Tibial nerve (tissue), 4 donors: Measurements from ENCODE around the gene PTPRR. TPM values are rescaled to one million over a fixed set of nuclear protein-coding genes. Genes with fewer than 3 reads are reported as not detected.

ENCODE experiments used
- DNase-seq, 2 donors: peaks; one replicate each; pipeline ENCODE4 v3.0.0-alpha.2; 2019; ENCODE audit warnings: low spot score in 2 of 2
- H3K27ac ChIP-seq, 4 donors: fragments of 200-600 bp; sonication (generic) in 3 of 4; one replicate each; pipeline ENCODE4 v1.5.1; 2017 to 2019; ENCODE audit warnings: mild to moderate bottlenecking in 1 of 4
- H3K27me3 ChIP-seq, 2 donors: fragments of 200-600 bp; sonication (generic) in 1 of 2; one replicate each; pipeline versions ENCODE4 v1.5.1 to v1.6.0; 2017 to 2019
- H3K36me3 ChIP-seq, 3 donors: fragments of 200-600 bp; sonication (generic); one replicate each; pipeline ENCODE4 v1.5.1; 2018 to 2019
- H3K4me1 ChIP-seq, 4 donors: fragments of 200-600 bp; sonication (generic) in 3 of 4; one replicate each; pipeline ENCODE4 v1.5.1; 2017 to 2019
- H3K4me3 ChIP-seq, 4 donors: fragments of 200-600 bp; sonication (generic) in 3 of 4; one replicate each; pipeline ENCODE4 v1.5.1; 2017 to 2019; ENCODE audit warnings: mild to moderate bottlenecking in 1 of 4, moderate library complexity in 1 of 4
- H3K9me3 ChIP-seq, 4 donors: fragments of 200-600 bp; sonication (generic) in 3 of 4; one replicate each; pipeline ENCODE4 v1.5.1; 2017 to 2019
- CTCF ChIP-seq, 5 experiments: fragments of 200-600 bp in 3 of 5; fragments of 450-650 bp in 2 of 5; sonication (generic) in 3 of 5; IDR thresholded peaks; one replicate each; pipeline ENCODE4 v1.5.1; 2016 to 2019; ENCODE audit warnings: antibody characterized with exemption in 5 of 5, mild to moderate bottlenecking in 3 of 5, moderate library complexity in 2 of 5
- EP300 ChIP-seq, 2 donors: sonication (generic); formaldehyde crosslinking; IDR thresholded peaks; one replicate each; pipeline ENCODE4 v1.6.1; 2017; ENCODE audit warnings: antibody characterized with exemption in 2 of 2, mild to moderate bottlenecking in 1 of 2
- POLR2A ChIP-seq, 2 donors: fragments of 450-650 bp; IDR thresholded peaks; one replicate each; pipeline ENCODE4 v1.6.1; 2017; ENCODE audit warnings: antibody characterized with exemption in 2 of 2, mild to moderate bottlenecking in 2 of 2, moderate library complexity in 2 of 2
- WGBS, 2 donors: methylation state at CpG; one replicate each; pipeline ENCODE4 v1.1.5; 2018; 5-methylcytosine and 5-hydroxymethylcytosine counted together
- total RNA-seq, 4 donors: library from RNA; depleted of rRNA; stranded (reverse); fragments of >200 nt; gene quantifications; one replicate each; pipeline ENCODE4 v1.1.0, GENCODE V29; 2016

PTPRR gene
- total RNA-seq, 4 donors from 2014 or later = not detected

DNA sequence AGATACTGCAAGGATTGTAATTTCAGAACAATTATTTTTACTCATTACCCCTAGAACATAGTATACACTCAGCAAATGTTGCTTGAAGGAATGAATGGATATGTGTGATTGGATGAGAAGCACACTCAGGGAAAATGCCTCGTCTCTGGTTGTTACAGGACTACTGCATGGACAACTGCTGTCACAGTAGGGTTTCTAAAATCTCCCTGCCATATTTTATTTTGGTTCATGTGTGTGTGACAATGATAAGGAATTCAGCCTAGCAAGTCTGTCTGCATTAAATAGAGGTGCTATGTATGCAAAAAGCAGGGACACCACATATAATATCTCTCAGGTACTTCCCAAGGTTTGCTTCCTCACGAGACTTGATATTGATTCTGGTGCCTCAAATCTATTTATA lies 1.4 kb downstream of the PTPRR start:
- Histone ChIP-seq H3K27me3 (peaks cover 0 to 23% of the 10 kb centered on the region in 2 donors), H3K4me3 (no peak overlapping the region), H3K36me3 (no peaks in the 10 kb centered on the region), H3K4me1 (peaks cover 0 to 16% (median 0%) of the 10 kb centered on the region in 4 donors), H3K9me3 (no peaks in the 10 kb centered on the region), H3K27ac (no peak overlapping the region)
- TF ChIP-seq POLR2A (IDR thresholded peaks at IDR 0.05) (no peak), CTCF (IDR thresholded peaks at IDR 0.05) (no peak), EP300 (IDR thresholded peaks at IDR 0.05) (no peak)
- 73 to 81% methylated on average over 2 of the region's 2 CpGs for WGBS, 2 donors
- no peak for DNase-seq

DNA sequence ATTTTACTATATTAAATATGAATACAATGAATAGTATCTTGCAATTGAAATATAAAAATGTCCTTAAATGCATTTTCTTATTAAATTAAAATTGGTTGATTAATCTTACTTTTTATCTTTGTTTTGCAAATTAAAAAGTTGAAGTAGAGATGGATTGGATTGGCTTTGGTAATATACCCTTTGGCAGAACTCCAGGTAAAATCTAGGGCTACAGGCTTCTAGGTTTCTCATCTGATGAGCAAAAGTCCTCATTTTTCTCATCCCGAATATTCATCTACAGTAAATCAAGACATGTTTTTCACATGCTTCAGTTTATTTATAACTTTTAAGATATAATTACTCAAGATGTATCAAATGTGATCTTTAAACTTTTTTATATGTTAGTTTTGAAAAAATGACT lies 2.2 kb downstream of the PTPRR start:
- WGBS, 2 donors = 89 to 91% methylated on average over 1 of the region's 1 CpG
- Histone ChIP-seq H3K36me3 (no peaks in the 10 kb centered on the region), H3K4me1 (peaks cover 0 to 16% (median 0%) of the 10 kb centered on the region in 4 donors), H3K27me3 (peaks cover 0 to 23% of the 10 kb centered on the region in 2 donors), H3K4me3 (no peak overlapping the region), H3K9me3 (no peaks in the 10 kb centered on the region), H3K27ac (no peak overlapping the region)
- TF ChIP-seq POLR2A (IDR thresholded peaks at IDR 0.05) = no peak
- no peak for TF ChIP-seq CTCF (IDR thresholded peaks at IDR 0.05)
- TF ChIP-seq EP300 (IDR thresholded peaks at IDR 0.05) = no peak
- no peak for DNase-seq

- no peaks in the 10 kb centered on the region for H3K4me1 ChIP-seq
- no peak for DNase-seq
- no peaks in the 10 kb centered on the region for H3K27me3 ChIP-seq
- 59 to 65% methylated on average over 1 of the region's 1 CpG for WGBS, 2 donors
- TF ChIP-seq EP300 (IDR thresholded peaks at IDR 0.05) (no peak), POLR2A (IDR thresholded peaks at IDR 0.05) (no peak), CTCF (IDR thresholded peaks at IDR 0.05) (no peak)
- H3K27ac ChIP-seq = no peak overlapping the region
- H3K4me3 ChIP-seq = no peak overlapping the region
- no peaks in the 10 kb centered on the region for H3K9me3 ChIP-seq
- H3K36me3 ChIP-seq = no peaks in the 10 kb centered on the region
These were observed 9.9 kb downstream of the PTPRR start for GRCh38 chr12:70910666-70911065.

DNA sequence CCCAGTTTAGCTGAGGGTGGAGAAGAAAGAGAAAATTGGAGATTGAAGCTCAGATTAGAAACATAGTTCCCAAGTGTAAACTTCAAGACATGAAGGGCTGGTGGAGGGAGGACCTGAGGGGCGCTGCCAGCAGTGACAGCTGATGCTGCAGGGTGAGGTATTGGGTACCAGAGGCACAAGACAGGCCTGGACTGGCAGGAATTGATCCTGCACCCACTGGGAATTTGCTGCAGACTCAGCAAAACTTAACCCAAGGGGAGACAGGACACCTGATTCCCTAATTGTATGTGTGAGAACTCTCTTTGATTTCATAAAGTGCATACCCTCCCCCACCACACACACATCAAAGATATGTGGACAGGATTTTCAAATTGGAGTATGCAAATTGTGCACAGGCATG lies 11.6 kb downstream of the PTPRR start:
- TF ChIP-seq CTCF (IDR thresholded peaks at IDR 0.05) = no peak
- no peak for TF ChIP-seq POLR2A (IDR thresholded peaks at IDR 0.05)
- TF ChIP-seq EP300 (IDR thresholded peaks at IDR 0.05) = no peak
- 71 to 83% methylated on average over 1 of the region's 1 CpG for WGBS, 2 donors
- no peak overlapping the region for H3K27ac ChIP-seq
- no peaks in the 10 kb centered on the region for H3K9me3 ChIP-seq
- DNase-seq = no peak
- no peak overlapping the region for H3K4me3 ChIP-seq
- no peaks in the 10 kb centered on the region for H3K27me3 ChIP-seq
- no peaks in the 10 kb centered on the region for H3K4me1 ChIP-seq
- no peaks in the 10 kb centered on the region for H3K36me3 ChIP-seq

DNA sequence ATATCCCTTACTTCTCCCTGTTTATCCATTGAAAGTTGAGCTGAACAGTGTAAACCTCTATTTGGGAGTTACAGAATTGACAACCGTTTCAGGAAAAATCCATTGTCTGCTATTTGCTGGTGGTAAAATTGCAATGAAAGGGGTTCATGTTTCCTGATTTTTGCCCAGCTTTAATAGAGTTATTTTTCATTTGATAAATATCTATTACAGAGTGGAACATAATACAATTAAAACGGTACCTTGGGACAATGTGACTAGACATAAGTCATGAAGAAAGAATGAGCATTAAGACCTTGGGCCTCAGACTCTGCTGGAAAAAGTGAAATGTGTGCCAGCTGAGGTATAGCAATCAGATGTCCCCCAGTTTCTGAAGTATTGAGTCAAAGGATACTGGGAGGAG lies 13.1 kb downstream of the PTPRR start:
- H3K4me3 ChIP-seq = no peak overlapping the region

More for the DNA sequence above, 13.1 kb downstream of the PTPRR start:
- no peaks in the 10 kb centered on the region for H3K4me1 ChIP-seq
- H3K27me3 ChIP-seq = no peaks in the 10 kb centered on the region
- H3K9me3 ChIP-seq = no peaks in the 10 kb centered on the region
- H3K27ac ChIP-seq = no peak overlapping the region
- WGBS, 2 donors = 63 to 79% methylated on average over 2 of the region's 2 CpGs
- H3K36me3 ChIP-seq = no peaks in the 10 kb centered on the region
- DNase-seq = no peak
- TF ChIP-seq POLR2A (IDR thresholded peaks at IDR 0.05) = no peak
- TF ChIP-seq EP300 (IDR thresholded peaks at IDR 0.05) = no peak
- TF ChIP-seq CTCF (IDR thresholded peaks at IDR 0.05) = no peak
